GM04503 (cell line): ENCODE measurements around the gene CTBP1.

ENCODE experiments used
- DNase-seq: peaks from one replicate; pipeline ENCODE4 v3.0.0-alpha.2; 2012; ENCODE audit warnings: low read depth

CTBP1 gene

DNA sequence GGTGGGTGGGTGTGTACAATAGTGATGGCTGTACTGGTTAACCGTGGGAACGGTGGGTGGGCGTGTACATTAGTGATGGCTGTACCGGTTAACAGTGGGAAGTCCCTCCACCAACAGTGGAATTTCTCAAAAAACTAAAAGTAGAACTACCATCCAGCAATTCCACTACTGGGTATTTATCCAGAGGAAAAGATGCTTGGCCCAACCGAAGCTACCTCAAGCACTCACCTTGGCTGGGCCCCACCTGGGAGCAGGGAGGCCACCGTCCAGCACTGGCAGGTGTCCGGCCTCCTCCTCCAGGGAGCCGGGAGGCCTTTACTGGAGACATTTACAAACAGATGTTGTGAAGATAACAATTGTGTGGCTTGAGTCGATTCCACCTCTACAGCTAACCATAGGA is 34.8 kb upstream of the CTBP1 start:
- no peak for DNase-seq

DNA sequence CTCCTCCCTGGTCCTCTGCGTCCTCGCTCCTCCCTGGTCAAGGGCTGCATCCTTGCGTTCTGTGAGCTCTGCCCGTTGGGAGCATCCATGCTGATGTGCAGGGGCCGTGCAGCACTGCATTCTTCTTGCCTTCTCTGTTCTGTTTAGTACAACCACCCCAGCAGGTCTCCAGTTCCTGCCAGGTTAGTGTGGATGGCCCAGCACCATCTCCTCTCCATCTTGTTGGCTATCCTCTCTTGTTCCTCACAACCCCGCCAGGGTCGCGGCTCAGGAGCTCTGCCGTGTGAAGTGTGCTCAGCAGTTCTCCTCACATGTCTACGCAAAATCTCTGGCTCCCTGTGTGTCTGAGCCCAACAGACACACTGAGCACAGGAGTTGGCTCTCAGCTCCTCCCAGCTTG is 30.3 kb upstream of the CTBP1 start:
- no peak for DNase-seq

DNA sequence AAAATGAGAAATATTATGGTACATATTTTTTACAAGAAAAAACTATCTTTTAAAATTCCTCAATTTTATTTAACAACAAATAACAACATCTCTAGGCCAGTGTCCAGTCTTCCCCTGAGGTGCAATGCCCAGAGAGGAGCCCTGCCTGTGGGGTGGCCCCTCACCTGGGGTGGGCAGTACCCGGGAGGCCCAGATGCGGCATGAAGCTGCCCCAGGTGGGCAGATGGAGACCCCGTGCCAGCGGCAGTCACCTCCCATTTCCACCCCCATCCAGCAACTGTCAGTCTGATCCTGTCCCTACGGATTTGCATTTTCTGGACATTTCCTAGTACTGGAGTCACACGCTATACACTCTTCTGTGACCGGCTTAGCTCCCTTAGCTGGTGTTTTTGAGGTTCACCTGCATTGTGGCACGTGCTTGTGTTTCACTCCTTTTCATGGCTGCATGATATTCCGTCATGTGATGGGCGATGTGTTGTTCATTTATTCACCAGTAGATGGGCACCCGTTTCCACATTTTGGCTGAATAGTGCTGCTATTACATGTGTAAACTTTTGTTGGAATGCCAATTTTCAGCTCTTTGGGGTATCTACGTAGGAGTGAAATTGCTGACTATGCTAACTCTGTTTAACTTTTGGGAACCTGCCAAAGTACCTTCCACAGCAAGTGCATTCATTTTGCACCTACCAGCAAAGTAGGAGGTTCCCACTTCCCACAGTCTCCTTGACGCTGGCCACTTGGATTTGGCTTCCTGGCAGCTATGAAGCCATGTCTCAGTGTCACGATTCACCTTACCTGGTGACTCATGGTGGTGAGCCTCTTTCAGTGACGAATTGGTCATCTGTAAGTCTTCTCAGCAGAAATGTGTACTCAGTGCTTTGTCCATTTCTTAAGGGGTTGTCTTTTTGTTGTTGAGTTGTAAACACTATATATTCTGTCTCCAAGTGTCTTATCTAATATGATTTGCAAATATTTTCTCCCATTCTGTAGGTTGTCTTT is 29.0 kb upstream of the CTBP1 start:
- no peak for DNase-seq

DNA sequence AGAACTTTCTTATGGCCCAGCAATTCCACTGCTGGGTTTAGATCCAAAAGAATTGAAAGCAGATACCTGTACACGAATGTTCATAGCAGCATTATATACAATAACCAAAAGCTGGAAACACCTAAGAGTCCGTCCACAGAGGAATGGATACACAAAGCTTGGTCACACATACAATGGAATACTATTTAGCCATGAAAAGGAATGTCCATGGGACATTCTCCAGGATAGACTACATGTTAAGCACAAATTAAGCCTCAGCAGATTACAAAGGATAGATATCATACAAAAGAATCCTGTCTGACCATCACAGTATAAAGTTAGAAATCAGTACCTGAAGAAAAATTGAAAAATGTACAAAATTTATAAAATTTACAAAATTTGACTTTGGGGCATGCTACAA is 28.1 kb upstream of the CTBP1 start:
- no peak for DNase-seq

DNA sequence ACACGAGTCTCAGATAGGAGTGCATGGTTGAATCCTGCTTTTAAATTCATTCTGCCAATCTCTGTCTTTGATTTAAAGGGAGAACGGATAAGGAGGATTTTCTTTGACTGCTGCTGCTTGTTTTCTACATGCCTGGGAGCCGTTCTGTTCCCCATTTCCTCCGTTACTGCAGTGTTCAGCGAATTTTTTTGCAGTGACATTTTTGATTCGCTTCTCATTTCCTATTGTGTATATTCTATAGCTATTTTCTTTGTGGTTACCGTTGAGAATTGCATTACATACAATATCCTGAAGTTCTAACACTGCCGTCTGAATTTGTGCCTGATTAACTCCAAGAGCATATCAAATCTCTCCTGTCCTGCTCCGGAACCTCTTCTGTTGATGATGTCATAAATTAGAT is 25.9 kb upstream of the CTBP1 start:
- no peak for DNase-seq

DNA sequence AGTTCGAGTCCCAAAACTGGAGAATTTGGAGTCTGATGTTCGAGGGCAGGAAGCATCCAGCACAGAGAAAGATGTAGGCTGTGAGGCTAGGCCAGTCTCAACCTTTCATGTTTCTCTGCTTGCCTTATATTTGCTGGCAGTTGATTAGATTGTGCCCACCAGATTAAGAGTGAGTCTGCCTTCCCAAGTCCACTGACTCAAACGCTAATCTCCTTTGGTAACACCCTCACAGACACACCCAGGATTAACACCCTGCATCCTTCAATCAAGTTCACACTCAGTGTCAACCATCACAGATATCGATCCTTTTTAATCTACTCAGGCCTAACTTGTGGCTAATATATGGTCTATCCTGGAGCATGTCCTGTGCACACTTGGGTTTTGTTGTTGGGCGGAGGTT is 22.8 kb upstream of the CTBP1 start:
- no peak for DNase-seq

DNA sequence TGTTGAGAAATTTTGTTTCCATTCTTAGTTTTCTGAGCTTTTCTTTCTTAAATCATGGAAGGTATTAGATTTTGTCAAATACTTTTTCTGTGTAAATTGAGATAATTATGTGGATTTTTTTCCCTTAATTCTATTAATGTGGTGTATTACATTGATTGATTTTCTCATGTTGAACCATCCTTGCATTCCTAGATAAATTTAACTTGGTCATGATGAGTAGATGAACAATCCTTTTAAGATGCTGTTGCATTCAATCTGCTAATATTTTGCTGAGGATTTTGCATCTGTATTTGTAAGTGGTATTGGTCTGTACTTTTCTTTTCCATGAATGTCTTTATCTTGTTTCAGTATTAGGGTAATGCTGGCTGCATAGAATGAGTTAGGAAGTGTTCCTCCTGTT is 20.3 kb upstream of the CTBP1 start:
- DNase-seq, result no peak

DNA sequence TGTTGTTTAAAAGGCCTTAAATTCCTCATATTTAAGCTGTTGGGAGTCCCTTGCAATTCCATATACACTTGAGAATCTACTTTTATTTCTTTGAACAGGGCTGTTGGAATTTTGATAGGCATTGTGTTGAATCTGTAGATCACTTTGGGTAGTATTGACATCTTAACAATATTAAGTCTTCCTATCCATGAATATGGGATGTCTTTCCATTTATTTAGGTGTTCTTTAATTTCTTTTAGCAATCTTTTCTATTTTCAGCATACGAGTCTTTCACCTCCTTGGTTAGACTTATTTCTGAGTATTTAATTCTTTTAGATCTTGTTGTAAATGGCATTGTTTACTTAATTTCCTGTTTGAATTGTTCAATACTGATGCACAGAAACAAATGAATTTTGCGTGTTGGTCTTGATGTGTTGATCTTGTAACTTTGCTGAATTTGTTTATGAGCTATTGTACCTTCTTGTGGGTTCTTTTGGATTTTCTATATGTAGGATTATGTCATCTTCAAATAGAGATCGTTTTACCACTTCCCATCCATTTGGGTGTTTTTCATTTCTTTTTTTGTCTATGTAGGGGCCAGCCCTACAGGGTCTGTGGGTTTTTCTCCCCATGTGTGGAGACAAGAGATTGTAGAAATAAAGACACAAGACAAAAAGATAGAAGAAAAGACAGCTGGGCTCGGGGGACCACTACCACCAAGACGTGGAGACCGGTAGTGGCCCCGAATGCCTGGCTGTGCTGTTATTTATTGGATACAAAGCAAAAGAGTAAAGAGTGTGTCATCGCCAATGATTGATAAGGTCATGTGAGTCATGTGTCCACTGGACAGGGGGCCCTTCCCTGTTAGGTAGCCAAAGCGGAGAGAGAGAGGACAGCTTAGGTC is 18.2 kb upstream of the CTBP1 start:
- no peak for DNase-seq

DNA sequence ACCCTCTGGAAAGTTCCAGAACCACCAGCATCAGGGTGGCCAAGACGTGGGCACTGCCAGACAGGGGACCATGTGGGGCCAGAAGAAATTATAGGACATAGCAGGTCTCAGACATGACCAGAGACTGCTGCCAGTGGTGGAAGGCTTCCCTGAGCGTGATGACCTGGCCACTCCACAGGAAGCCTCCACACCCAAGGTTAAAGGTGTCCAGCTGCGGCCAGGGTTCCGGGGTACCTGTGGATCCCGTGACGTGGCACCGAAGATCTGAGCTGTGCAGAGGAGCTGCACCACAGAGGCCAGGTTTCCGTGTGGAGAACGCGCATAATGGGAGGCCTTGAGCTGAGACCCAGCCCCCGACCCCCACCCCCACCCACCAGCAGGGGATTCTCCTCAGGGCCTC is 16.4 kb upstream of the CTBP1 start:
- DNase-seq, result no peak

DNA sequence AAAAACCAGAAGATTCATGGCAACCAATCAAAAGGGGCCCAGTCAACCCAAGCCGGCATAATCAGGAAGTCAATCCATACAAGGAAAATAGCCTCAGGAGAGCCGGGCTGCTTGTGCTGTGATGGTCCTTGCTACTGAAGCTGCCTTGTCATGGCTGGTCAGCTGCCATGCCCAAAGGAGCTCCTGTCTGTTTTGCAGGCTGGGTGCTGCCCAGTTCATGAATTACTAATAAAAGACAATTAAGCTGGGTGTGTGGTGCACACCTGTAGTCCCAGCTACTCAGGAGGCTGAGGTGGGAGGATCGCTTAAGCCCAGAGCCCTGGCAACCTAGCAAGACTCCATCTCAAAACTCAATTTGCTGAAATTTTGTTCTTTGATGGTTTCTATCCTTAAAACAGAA is 16.0 kb upstream of the CTBP1 start:
- DNase-seq, result no peak

DNA sequence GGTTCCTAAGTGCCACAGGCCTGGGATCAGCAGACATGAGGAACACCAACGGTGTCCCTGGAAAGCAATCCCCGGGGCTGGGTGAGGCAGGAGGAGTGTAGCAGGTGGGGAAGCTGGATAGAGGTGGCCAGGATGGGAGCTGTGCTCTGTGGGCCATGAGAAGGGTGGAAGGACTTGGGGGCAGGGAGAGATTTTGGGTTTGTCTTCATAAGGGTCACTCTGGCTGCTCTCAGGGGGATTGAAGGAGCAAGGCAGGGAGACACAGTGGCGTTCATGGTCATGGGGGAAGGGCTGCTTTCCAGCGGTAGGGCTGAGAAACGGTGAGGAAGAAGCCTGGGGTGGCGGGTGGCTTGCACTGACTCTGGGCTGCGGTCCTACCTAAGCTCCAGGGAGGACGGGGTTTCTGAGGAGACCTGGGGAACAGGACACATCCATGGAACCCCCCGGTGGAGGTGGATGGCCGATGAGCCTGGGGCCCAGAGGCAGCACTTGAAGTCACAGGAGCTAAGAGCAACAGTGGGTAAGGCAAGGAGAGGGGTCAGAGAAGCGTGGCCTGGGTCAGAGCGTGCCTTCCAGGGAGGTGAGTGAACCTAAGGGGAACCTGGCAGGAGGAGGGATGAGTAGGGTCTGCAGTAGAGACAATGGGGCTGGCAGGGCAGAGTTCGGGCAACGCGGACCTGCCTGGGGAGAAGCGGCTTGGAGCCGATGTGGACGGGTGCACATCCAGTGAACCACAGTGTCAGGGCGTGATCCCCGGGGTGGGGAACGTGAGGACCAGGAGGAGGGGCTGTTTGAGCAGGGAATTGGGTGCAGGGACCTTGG is 12.4 kb upstream of the CTBP1 start:
- DNase-seq, result no peak

DNA sequence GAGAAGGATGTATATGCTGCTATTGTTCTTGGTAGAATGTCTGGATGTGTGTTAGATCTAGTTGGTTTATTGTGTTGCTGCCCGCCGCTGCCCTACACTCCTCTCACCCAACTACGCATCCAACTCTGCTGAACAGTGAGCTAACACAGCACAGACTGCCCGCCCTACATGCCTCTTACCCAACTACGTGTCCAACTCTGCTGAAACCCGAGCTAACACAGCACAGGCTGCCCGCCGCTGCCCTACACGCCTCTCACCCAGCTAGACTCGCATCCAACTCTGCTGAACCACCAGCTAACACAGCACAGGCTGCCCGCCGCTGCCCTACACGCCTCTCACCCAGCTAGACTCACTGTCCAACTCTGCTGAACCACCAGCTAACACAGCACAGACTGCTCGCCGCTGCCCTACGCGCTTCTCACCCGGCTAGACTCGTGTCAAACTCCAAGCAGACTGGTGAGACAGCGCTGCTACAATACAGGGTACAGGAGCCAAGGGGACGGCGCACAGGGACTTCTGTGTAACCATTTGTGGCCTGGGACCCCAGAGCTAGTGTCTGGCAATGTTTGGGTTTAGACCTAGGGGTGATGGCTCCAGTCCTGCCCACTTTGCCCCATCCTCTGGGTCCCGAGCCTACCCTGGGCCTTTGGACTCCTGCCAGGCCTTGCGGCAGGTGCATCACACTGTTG is 11.6 kb upstream of the CTBP1 start:
- no peak for DNase-seq

DNA sequence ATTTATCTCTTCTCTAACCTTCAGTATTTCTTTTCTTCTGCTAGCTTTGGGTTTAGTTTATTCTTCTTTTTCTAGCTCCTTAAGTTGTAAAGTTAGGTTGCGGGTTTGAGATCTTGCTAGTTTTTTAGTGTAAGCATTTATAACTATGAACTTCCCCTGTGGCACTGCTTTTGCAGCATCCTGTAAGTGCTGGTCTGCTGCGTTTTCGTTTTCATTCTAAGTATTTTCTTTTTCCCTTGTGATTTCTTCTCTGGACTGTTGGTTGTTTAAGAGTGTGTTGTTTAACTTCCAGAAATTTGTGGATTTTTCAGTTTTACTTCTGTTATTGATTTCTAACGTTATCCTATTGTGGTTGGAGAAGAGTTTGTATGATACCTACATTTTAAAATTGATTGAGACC is 11.0 kb upstream of the CTBP1 start:
- DNase-seq, result no peak

DNA sequence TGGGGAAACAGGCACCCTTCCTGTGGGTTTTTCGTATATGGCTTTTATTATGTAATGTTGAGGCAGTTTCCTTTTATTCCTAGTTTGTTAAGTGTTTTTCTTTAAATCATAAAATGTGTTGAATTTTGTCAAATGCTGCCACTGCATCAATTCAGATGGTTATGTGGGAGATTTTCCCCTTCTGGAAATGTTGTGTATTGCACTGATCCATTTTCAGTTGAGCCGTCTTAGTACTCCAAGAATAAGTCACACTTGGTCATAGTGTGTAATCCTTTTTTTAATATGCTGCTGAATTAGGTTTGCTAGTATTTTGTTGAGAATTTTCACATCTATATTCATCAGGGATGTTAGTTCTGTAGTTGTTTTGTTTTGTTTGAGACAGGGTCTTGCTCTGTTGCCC is 9.5 kb upstream of the CTBP1 start:
- DNase-seq, result no peak

DNA sequence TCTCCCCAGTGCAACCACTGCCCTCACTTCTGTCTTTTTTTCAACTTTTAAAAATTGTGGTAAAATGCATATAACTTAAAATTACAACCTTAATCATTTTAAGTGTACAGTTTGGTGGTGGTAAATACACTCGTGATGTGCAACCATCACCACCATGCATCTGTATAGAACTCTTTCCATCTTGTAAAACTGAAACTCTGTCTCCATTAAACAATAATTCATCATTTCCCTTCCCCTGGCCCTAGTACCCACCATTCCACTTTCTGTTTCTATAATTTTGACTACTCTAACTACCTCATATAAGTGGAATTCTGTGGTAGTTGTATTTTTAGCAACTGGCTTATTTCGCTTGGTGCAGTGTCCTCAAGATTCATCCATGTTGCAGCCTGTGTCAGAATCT is 6.8 kb upstream of the CTBP1 start:
- no peak for DNase-seq

DNA sequence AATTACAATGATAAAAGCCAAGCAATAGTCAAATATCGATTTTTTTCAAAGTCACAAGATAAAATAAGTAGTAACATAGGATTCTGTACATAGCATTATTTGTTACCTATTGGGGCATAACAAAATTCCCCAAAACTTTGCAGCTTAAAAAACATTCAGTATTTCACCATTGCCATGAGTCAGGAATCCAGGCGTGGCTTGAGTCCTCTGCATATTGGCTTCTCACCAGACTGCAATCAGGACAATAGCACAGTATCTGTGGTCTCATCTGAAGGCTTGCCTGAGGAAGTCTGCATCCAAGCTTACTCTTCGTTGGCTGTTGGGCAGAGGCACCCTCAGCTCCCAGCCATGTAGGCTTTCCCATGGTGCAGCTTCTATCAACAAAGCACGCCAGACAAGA is 6.2 kb upstream of the CTBP1 start:
- DNase-seq, result no peak

DNA sequence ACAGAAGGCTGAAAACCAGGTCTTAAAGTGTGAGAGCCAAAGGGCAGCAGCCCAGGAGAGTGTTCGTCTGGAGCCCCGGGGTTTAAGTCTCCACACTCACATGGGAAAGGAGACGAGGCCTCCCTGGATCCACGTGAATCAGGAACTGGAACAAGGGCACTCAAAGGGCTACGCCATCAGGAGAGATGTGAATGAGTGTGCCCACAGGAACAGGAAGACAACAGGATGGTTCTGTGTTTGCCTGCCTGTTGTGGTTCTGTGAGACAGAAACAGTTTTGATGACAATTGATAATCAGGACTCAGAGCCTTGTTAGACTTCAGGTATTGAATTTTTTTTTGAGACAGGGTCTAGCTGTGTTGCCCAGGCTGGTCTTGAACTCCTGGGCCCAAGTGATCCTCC is 4.9 kb upstream of the CTBP1 start:
- no peak for DNase-seq

DNA sequence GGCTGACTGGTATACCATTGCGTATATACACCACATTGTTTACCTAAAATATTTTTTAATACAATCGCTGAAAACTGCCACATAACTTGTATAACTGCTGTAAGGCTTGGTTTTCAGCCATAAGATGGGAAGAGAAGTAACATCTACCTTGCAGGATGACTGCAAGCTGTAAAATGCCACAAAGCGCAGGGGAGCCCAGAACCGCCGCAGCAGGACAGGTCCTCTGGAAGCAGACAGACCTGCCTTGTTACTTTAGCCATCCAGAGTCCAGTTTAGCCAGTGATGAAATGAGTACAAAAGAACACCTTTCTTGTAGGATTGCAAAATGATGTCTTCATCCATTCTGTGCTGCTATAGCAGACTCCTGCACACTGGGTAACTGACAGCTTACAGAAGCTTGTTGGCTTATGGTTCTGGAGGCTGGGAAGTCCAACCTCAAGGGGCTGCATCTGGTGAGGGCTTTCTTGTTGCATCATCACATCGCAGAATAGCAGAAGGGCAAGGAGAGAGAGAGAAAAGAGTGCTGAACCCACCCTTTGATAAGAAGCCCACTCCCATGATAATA is 4.1 kb upstream of the CTBP1 start:
- no peak for DNase-seq

DNA sequence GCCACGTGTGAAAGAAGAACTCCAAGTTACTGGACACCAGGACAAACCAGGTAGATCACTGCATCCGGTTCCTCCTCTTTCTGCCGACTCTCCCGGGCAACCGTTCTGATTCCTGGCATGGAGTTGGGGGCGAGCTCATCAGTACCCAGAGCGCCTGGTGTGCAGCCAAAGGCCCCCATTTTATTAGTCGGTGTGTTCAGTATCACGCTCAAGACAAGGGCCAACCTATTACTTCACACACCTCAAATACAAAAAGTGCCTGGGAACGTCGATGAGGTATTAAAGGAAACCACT is 2.8 kb upstream of the CTBP1 start:
- DNase-seq, result no peak

DNA sequence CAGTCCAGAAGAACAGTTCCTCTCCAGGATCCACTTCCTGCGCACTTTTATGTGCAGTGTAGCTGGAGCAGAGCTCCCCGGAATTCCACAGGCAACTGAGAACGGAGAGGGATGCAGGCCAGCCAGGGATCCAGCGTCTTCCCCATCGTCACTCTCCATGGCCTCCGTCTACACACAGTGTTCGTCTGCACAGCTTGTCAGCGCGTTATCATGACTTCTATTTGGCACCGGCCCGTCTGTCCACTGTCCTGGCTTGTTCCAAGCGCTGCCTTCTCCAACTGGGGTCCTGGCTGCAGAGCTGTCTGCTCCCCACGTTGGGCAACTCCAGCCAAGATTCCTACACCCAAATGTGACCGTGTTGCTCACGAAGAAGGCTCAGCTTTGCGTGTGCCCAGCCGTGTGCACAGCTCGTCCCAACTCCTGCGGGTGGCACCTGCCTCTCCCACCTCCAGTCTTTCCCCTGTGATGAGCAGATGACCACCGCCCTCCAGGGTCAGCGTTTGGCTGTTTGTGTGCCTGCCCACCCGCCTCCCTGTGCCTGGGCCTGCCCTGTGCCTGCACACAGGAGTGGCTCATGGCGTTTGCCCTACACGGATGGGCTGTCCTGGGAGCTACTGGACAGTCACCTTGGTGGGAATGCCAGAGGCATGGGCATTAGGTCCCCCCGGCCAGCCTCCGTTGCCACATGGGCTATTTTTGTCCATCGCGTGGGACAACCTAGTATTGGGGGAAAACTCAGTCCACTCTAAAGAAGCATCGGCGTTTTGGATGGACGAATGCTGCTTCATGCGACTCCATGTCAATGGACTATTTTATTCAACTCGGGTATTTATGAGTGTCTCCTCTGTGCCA is 2.2 kb upstream of the CTBP1 start:
- DNase-seq, result no peak

DNA sequence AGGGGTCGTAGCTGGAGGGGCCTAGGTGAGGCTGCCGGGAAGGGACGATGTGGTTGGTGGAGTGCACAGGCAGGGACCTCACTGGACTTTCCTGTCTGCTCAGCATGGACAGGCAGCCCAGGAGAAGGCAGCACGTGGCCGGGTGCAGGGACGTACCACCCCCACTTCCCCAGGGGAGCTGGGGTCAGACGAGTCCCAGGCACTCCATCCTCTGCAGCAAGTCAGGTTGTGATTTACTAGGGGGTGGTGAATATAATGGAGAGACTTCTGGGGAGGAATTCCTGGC is 1.5 kb upstream of the CTBP1 start:
- DNase-seq, result no peak
